Measurements from ENCODE around the gene SFR1. TPM values are rescaled to one million over a fixed set of nuclear protein-coding genes. Genes with fewer than 3 reads are reported as not detected.
A peak's percentile ranks its signal among the peaks of the same experiment; 100 is the strongest.

The SFR1 gene, protein sequence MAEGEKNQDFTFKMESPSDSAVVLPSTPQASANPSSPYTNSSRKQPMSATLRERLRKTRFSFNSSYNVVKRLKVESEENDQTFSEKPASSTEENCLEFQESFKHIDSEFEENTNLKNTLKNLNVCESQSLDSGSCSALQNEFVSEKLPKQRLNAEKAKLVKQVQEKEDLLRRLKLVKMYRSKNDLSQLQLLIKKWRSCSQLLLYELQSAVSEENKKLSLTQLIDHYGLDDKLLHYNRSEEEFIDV
- total RNA-seq, result 10 to 100 TPM in 1 of 3 donors, 1 to 10 TPM in 2; 6.3 to 11.4 (median 8.2) TPM

DNA sequence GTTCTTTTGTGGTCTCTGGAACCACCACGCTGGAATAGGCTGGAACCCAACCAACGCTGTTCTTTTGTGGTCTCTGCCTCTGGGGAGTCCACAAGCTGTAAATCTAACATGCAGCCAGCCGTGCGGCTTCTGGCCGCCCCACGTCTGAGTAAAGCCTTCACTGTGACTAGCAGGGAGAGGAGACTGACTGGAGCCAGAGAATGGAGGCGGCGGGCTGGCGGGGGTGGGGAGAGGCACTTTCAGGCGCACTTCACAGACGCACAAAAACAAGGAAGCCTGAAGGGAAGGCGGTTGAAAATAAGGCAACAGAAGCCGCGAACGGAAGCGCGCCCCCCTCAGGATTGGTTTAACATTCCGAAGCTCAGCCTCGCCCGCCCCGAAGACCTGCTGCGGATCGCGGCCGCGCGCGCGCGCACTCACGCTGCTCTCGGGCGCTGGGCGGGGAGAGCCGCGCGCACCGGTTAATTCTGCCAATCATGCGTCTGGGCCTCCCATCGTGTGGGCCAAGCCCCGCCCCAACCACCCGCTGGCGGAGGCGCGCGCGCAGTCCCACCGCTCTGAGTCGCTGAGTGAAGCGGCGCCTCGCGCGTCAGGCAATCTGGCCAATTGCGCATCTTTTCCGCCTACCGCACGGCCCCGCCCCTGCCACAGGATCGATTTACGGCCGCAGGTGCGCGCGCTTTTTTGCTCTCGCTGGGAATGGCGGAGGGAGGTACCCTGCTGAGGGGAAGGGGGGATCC is at the start of gene SFR1:
TSS of gene SFR1 (plus strand) at position 687 of the 740 bp plus-strand sequence. CDS start at position 700, 13 bp downstream.
- Histone ChIP-seq H3K4me1 (peaks cover 0 to 3% of the 10 kb centered on the region in 2 donors), H3K9me3 (no peaks in the 10 kb centered on the region), H3K4me3 (peak within 1 kb of the TSS; percentile 68 to 77 (median 69)), H3K27me3 (no peaks in the 10 kb centered on the region), H3K36me3 (no peaks in the 10 kb centered on the region), H3K27ac (peak within 1 kb of the TSS; percentile 98 to 100)
- TF ChIP-seq, protein P1, sequence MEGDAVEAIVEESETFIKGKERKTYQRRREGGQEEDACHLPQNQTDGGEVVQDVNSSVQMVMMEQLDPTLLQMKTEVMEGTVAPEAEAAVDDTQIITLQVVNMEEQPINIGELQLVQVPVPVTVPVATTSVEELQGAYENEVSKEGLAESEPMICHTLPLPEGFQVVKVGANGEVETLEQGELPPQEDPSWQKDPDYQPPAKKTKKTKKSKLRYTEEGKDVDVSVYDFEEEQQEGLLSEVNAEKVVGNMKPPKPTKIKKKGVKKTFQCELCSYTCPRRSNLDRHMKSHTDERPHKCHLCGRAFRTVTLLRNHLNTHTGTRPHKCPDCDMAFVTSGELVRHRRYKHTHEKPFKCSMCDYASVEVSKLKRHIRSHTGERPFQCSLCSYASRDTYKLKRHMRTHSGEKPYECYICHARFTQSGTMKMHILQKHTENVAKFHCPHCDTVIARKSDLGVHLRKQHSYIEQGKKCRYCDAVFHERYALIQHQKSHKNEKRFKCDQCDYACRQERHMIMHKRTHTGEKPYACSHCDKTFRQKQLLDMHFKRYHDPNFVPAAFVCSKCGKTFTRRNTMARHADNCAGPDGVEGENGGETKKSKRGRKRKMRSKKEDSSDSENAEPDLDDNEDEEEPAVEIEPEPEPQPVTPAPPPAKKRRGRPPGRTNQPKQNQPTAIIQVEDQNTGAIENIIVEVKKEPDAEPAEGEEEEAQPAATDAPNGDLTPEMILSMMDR (IDR thresholded peaks at IDR 0.05), result peak; percentile 29 to 67 (median 66)
- TF ChIP-seq POLR2AphosphoS5 (IDR thresholded peaks at IDR 0.05), result peak; percentile 51 to 94 (median 78)
- peak; percentile 77 for TF ChIP-seq POLR2A (IDR thresholded peaks at IDR 0.05)
- peak; percentile 98 for DNase-seq (ENCODE audit: low spot score in 2 of 2)
- intact Hi-C loops (cut with DNase I; ENCODE audit: low total_unique reads), result no loop called here

DNA sequence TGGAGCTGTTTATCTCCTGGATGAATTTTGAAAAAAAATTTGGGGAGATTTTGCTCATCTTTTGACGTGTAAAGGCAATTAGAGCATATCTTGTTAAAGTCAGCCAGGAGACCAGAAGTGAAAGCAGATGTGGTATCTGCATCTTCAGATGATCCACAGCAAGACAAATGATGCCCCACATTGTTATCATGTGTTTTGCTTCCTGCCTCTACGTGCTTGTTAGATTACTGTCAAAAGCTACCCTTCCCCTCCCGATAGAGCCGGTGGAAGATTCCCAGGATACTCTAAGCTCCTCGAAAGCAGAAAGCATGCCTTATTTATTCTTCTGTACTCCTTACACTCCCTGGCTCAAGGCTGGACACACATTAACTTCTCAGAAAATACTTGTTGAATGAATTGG is 49.2 kb upstream of the SFR1 start:
- DNase-seq (ENCODE audit: low spot score in 2 of 2), result no peak
- no peaks in the 10 kb centered on the region for H3K4me1 ChIP-seq
- H3K4me3 ChIP-seq, result no peak overlapping the region
- no peaks in the 10 kb centered on the region for H3K36me3 ChIP-seq
- H3K27ac ChIP-seq, result no peak overlapping the region
- no peaks in the 10 kb centered on the region for H3K9me3 ChIP-seq
- intact Hi-C loops (cut with DNase I; ENCODE audit: low total_unique reads), result no loop called here
- no peak for TF ChIP-seq POLR2A (IDR thresholded peaks at IDR 0.05)
- TF ChIP-seq POLR2AphosphoS5 (IDR thresholded peaks at IDR 0.05), result no peak
- TF ChIP-seq, protein P1 (IDR thresholded peaks at IDR 0.05), result no peak
- no peaks in the 10 kb centered on the region for H3K27me3 ChIP-seq

DNA sequence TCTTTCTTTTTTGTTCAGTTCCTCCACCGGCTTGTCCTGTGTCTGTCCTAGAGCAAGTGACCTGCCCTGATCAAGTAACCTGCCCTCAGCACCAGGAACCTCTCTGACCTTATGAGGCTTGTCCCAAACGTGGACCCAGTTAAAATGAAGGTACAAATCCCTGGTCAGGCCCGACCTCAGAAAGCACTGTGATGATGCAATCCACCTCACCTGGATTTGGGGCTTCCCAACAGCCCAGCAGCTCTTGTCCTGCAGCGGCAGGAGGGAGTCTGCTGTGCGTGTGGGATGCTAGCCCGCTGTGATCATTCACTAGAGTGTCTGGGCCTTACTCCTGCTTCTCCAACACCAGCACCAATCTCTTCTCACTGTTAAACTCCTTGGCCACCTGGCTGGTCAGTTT is 47.5 kb upstream of the SFR1 start:
- no peak for TF ChIP-seq POLR2AphosphoS5 (IDR thresholded peaks at IDR 0.05)
- TF ChIP-seq, protein P1 (IDR thresholded peaks at IDR 0.05), result no peak
- no peak for TF ChIP-seq POLR2A (IDR thresholded peaks at IDR 0.05)
- Histone ChIP-seq H3K4me3 (no peak overlapping the region), H3K36me3 (no peaks in the 10 kb centered on the region), H3K4me1 (no peaks in the 10 kb centered on the region), H3K27me3 (no peaks in the 10 kb centered on the region), H3K9me3 (no peaks in the 10 kb centered on the region), H3K27ac (no peak overlapping the region)
- DNase-seq (ENCODE audit: low spot score in 2 of 2), result no peak
- intact Hi-C loops (cut with DNase I; ENCODE audit: low total_unique reads), result no loop called here

DNA sequence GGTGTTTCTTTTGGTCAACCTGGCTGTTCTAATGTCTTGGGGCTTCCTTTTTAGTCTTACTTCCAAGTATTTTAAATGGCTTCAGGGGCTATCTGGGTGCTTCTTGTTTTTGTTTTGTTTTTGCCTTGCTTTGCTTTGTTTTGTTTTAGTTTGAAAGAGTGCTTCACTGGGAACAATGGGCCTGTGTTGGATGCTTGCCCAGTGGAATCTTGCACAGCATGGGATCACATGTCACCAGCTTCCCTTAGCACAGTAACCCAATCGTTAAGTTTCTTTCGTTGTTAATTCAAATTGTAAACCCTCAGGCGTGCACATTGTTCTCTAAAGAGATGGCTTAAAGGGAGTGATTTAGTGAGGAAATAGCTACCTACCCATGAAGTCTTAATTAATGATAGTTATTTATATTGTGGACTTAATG is 45.2 kb upstream of the SFR1 start:
- intact Hi-C loops (cut with DNase I; ENCODE audit: low total_unique reads), result no loop called here
- Histone ChIP-seq H3K9me3 (no peaks in the 10 kb centered on the region), H3K27me3 (no peaks in the 10 kb centered on the region), H3K4me3 (no peak overlapping the region), H3K36me3 (no peaks in the 10 kb centered on the region), H3K4me1 (no peaks in the 10 kb centered on the region), H3K27ac (peak overlapping the region; percentile 10 to 68)
- TF ChIP-seq, protein P1 (IDR thresholded peaks at IDR 0.05), result no peak
- DNase-seq (ENCODE audit: low spot score in 2 of 2), result no peak

DNA sequence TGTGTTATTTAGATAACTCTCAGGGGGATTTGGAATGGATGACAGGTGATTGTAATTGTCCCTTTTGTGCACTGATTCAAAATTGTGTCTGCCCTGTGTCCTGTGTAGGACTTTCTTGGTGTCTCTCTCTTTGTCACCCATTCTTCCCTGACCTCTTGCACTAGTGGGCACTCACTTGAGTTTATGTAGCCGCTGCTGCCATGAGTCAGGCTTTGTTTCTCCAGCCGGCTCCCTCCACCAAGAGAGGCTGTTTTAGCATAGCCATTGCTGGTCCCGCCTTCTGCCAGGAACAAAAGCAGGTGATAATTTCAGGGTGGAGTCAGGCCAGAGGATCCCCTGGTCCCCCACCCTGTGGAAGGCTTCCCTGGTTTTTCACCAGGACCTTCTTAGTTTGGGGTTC is 44.7 kb upstream of the SFR1 start:
- no peaks in the 10 kb centered on the region for H3K9me3 ChIP-seq
- TF ChIP-seq POLR2AphosphoS5 (IDR thresholded peaks at IDR 0.05), result no peak
- TF ChIP-seq, protein P1 (IDR thresholded peaks at IDR 0.05), result no peak
- no peak for TF ChIP-seq POLR2A (IDR thresholded peaks at IDR 0.05)
- DNase-seq (ENCODE audit: low spot score in 2 of 2), result no peak
- H3K27ac ChIP-seq, result peak overlapping the region; percentile 6 to 68
- H3K27me3 ChIP-seq, result no peaks in the 10 kb centered on the region
- no peaks in the 10 kb centered on the region for H3K4me1 ChIP-seq
- H3K36me3 ChIP-seq, result no peaks in the 10 kb centered on the region
- H3K4me3 ChIP-seq, result no peak overlapping the region
- intact Hi-C loops (cut with DNase I; ENCODE audit: low total_unique reads), result no loop called here
